Gastroesophageal sphincter (tissue), 3 donors: ENCODE results near the gene FAM131C.

Experiments used
- EP300 ChIP-seq: sonication (generic); formaldehyde crosslinking; IDR thresholded peaks from one replicate; pipeline ENCODE4 v1.6.1; 2017; ENCODE audit warnings: antibody characterized with exemption, mild to moderate bottlenecking
- POLR2A ChIP-seq, 2 donors: fragments of 450-650 bp; IDR thresholded peaks; one replicate each; pipeline ENCODE4 v1.6.1; 2017; ENCODE audit warnings: antibody characterized with exemption in 2 of 2, mild to moderate bottlenecking in 2 of 2, moderate library complexity in 1 of 2
- POLR2AphosphoS5 ChIP-seq: sonication (generic); formaldehyde crosslinking; IDR thresholded peaks from one replicate; pipeline ENCODE4 v1.6.1; 2017; ENCODE audit warnings: antibody characterized with exemption
- TF ChIP-seq, protein P1 (sequence below), 4 experiments: fragments of 200-600 bp in 2 of 4; fragments of 450-650 bp in 2 of 4; sonication (generic) in 1 of 4; IDR thresholded peaks; one replicate each; pipeline ENCODE4 v1.5.1; 2017 to 2019; ENCODE audit warnings: antibody characterized with exemption in 4 of 4, mild to moderate bottlenecking in 2 of 4, moderate library complexity in 2 of 4

DNA sequence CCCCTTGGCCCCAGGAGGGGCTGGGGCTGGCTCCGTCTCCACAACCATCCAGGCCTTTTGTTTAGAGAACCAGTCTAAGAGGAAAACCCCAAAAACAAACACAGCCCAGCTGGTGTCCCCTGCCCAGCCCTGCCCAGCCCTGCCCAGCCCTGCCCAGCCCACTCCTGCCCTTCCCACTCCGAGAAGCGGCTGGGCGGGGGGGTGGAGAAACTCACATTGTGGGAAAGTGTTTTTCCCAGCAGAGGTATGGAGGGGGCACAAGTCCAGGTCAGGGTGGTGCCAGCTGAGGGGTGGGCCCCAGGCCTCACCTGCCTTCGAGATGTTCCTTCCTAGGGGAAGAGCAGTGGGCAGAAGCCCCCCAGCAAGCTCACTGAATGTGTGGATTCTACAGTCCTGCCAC lies 10.0 kb upstream of the FAM131C start:
- TF ChIP-seq POLR2AphosphoS5 (no peak), EP300 (no peak), POLR2A (IDR thresholded peaks at IDR 0.05) (no peak)
- TF ChIP-seq, protein P1, sequence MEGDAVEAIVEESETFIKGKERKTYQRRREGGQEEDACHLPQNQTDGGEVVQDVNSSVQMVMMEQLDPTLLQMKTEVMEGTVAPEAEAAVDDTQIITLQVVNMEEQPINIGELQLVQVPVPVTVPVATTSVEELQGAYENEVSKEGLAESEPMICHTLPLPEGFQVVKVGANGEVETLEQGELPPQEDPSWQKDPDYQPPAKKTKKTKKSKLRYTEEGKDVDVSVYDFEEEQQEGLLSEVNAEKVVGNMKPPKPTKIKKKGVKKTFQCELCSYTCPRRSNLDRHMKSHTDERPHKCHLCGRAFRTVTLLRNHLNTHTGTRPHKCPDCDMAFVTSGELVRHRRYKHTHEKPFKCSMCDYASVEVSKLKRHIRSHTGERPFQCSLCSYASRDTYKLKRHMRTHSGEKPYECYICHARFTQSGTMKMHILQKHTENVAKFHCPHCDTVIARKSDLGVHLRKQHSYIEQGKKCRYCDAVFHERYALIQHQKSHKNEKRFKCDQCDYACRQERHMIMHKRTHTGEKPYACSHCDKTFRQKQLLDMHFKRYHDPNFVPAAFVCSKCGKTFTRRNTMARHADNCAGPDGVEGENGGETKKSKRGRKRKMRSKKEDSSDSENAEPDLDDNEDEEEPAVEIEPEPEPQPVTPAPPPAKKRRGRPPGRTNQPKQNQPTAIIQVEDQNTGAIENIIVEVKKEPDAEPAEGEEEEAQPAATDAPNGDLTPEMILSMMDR (IDR thresholded peaks at IDR 0.05): no peak
